Activated T-cell treated with anti-CD3 and anti-CD28 coated beads, Interleukin-2, amount 50 U/mL, for 48 hours (primary cell): ENCODE measurements around the gene PTP4A1.
"Not testable (repeated sequence)": the region's sequence is repeated elsewhere in the genome, so short reads cannot be mapped to it uniquely, and the experiment has no call there.

Experiments used
- DNase-seq, 2 experiments: peaks; one replicate each; pipeline ENCODE4 v3.0.0-alpha.2; 2020

The PTP4A1 gene

DNA sequence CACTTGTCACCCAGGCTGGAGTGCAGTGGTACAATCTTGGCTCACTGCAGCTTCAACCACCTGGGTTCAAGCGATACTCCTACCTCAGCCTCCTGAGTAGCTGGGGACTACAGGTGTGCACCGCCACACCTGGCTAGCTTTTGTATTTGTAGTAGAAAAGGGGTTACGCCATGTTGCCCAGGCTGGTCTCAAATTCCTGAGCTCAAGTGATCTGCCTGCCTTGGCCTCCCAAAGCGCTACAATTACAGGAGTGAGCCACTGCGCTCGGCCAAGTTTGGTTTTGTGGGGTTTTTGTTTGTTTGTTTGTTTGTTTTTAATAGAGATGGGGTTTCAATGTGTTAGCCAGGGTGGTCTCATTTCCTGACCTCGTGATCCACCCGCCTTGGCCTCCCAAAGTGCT is 12.3 kb downstream of the PTP4A1 start:
- DNase-seq = no peak

GRCh38 chr6:63585652-63586051 is 13.4 kb downstream of the PTP4A1 start:
- not testable (repeated sequence) for DNase-seq

DNA sequence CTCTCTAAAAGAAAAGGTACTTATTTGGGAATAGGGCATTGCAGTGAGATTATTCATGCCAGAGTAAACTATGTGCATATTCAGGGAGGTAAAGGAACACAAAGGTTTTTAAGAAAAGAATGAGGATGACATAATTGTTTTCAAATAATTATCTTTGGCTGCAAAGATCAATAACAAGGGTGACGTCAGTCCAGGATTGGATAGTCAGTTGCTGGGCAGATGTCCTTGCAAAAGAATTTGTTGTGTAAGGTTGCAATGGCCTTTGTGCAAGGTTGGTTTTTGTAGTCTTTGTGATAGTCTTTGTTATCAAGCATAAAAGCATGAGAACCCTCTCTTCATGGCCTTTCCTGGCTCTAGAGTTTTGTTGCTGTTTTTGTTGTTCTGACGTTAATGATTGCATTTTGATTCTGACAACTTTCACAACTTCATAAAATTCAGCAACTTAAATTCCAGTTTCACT is 17.7 kb downstream of the PTP4A1 start:
- no peak for DNase-seq

- no peak for DNase-seq
These were observed 20.6 kb downstream of the PTP4A1 start for GRCh38 chr6:63592886-63593285.

DNA sequence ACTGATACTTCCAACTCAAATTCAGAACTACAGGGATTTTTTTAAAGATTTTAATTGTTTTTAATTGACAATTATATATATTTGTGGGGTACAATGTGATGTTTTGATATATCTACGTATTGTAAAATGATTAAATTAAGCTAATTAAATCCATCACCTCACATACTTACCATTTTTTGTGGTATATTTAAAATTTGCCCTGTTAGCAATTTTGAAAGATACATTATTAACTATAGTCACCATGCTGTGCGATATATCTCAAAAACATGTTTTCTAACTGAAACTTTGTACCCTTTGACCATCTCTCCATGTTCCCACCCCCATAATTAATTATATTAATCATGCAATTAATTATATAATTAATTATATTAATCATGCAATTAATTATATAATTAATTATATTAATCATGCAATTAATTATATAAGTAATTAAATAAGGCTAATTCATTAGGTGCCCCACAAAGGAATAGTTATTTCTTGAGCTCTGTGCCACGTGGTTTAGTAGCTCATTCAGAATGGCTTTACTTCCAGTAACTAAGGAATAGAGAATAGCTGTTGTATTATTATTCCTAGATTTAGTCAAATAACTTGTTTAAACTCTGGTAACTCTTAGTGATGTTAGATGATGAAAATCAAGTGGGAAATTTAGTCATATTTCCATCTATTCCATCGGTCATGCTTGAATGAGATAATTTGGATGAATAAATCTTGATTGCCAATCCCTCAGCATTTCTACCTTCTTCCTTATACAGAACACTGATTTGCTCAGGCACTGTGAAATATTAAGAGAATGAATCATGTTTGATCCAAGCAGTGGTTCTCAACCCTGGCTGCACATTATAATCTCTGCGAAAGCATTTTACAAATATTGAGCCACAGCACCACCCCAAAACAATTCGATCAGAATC is 25.1 kb downstream of the PTP4A1 start:
- no peak for DNase-seq

- DNase-seq = peak; percentile 77 to 81
These were observed 26.1 kb downstream of the PTP4A1 start for GRCh38 chr6:63598049-63599036.

GRCh38 chr6:63599243-63599642 is 27.0 kb downstream of the PTP4A1 start:
- DNase-seq = no peak

DNA sequence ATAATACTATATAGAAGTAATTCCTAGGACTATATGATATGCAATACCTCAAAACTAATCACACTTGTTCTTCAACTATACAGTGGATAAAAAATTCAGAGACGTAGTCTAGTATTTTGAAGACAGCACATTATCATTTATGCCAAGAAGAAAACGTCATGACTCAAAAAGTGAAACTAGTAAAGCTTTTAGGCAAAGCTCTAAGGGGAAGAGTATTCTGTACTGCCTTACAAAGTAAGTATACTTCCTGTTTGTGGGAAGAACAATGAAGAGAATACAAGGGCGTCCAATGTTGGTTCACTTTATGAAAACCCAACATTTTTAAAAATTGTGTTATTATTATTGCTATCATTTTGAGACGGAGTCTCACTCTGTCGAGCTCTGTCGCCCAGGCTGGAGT is 27.9 kb downstream of the PTP4A1 start:
- no peak for DNase-seq

DNA sequence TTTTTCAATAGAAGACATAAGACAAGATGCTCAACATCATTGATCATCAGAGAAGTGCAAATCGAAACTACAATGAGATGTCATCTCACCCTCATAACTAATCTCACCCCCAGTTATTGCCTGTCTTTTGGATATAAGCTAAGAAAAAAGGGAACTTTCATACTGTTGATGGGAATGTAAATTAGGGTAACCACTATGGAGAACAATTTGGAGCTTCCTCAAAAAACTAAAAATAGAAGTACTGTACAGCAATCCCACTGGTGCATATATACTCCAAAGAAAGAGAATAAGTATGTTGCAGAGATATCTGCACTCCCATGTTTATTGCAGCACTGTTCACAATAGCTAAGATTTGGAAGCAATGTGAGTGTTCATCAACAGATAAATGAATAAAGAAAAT is 37.0 kb downstream of the PTP4A1 start:
- DNase-seq = no peak

GRCh38 chr6:63610944-63611343 is 38.7 kb downstream of the PTP4A1 start:
- no peak for DNase-seq

- no peak for DNase-seq
These were observed 39.3 kb downstream of the PTP4A1 start for GRCh38 chr6:63611560-63611959.

DNA sequence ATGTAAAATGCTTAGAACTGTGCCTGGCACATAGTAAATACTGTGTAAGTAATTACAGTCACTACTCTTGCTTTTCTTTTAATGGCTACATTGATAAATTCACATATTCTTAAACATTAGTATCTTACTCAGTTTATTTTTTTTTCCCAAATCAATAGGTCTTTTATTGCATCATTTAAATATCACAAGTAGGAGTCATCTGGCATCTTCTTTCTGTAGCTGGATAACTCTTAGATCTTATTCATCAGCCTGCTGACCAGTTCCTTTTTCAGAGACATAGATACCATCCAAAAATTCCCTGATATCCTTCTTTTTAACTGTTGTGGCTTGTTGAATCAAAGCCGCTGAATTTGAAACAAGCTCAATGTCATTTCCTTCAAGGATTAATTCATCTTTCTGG is 43.3 kb downstream of the PTP4A1 start:
- DNase-seq = no peak
